ENCODE results near the gene PNPO. TPM values are rescaled to one million over a fixed set of nuclear protein-coding genes. Genes with fewer than 3 reads are reported as not detected.

PNPO gene
- total and polyA plus RNA-seq, 2 of the 13 experiments (the other 11 are each of a cell fraction or from before 2014, with no cell fraction given), result 47.9 to 63.3 TPM

DNA sequence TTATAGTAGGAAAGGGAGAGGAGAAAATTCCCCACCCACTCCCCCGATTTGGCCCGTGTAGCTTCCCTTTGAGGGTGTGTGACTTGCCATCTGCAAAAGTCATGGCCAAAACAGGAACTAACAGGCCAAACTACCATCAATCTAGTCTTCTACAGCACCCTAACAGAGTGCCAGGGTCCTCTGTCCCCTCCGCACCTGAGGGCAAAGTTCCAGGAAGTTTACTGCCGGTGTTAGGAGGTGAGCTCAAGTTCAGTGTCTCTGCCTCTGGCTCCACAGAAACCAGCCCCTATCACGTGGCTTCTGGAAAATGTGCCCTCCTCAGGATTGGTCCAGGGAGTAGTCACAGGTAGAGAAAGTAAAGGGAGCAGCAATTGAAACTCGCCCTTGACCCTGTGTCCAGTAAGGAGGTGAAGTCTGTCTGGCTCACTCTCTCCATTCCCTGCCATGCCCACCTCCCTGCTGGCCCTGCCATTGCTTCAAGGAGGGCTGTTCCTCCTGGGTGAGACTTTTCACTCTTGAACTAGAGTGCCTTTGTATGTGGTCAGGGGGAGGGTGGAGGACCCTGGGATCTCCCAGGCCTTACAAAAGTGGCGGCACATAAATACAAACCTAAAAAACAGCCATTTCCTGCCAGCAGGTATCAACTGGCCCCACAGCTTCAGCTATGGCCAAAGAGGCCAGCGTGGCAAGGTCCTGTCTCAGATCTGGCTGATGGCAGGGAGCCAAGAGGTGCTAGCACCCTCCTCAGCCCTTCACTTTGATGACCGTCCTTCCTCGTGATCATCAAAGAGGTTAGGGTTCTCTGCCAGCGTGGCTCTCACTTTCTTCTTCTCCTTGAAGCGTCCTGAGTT is 11.0 kb downstream of the PNPO start (continued):
- TF ChIP-seq, protein P1, sequence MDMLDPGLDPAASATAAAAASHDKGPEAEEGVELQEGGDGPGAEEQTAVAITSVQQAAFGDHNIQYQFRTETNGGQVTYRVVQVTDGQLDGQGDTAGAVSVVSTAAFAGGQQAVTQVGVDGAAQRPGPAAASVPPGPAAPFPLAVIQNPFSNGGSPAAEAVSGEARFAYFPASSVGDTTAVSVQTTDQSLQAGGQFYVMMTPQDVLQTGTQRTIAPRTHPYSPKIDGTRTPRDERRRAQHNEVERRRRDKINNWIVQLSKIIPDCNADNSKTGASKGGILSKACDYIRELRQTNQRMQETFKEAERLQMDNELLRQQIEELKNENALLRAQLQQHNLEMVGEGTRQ (IDR thresholded peaks at IDR 0.05; ENCODE audit: low read depth, low read length), result no peak
- TF ChIP-seq, protein P1 (CRISPR knock-in tag; IDR thresholded peaks at IDR 0.05; ENCODE audit: borderline replicate concordance), result peak; percentile 79; the same call in 1 of the 2 replicates
- TF ChIP-seq ZNF567 (CRISPR knock-in tag; IDR thresholded peaks at IDR 0.05; ENCODE audit: borderline replicate concordance) (no peak), ZNF547 (CRISPR knock-in tag; IDR thresholded peaks at IDR 0.05) (peak; percentile 71), U2AF2 (IDR thresholded peaks at IDR 0.05; ENCODE audit: low read depth, low read length) (no peak), RBM22 (optimal IDR thresholded peaks at IDR 0.05; ENCODE audit: low read length) (no peak), HDAC1 (CRISPR knock-in tag; IDR thresholded peaks at IDR 0.05) (peak; percentile 87), XBP1 (CRISPR knock-in tag; IDR thresholded peaks at IDR 0.05) (no peak), HNRNPL (IDR thresholded peaks at IDR 0.05; ENCODE audit: low read depth, low read length) (no peak), NR2F1 (CRISPR knock-in tag; IDR thresholded peaks at IDR 0.05) (peak in 1 of 2 experiments; percentile 54; a peak in 2 of 4 replicates), HNRNPK (IDR thresholded peaks at IDR 0.05; ENCODE audit: low read depth, low read length, poor library complexity, severe bottlenecking) (no peak), PHF5A (CRISPR knock-in tag; IDR thresholded peaks at IDR 0.05; ENCODE audit: low read depth, unreplicated experiment) (peak; percentile 93), RBFOX2 (IDR thresholded peaks at IDR 0.05; ENCODE audit: low read depth, low read length) (no peak), ZSCAN22 (CRISPR knock-in tag; IDR thresholded peaks at IDR 0.05) (no peak), NCOA1 (CRISPR knock-in tag; IDR thresholded peaks at IDR 0.05) (no peak), ZNF431 (CRISPR knock-in tag; IDR thresholded peaks at IDR 0.05; ENCODE audit: borderline replicate concordance, low read depth) (peak; percentile 19; the same call in 1 of the 2 replicates), PRPF4 (IDR thresholded peaks at IDR 0.05; ENCODE audit: low read depth, low read length, poor library complexity, severe bottlenecking) (no peak), TBL1XR1 (IDR thresholded peaks at IDR 0.05; ENCODE audit: borderline replicate concordance, low read length, partially characterized antibody) (no peak), ZKSCAN8 (CRISPR knock-in tag; IDR thresholded peaks at IDR 0.05; ENCODE audit: borderline replicate concordance) (no peak), SNAPC2 (CRISPR knock-in tag; IDR thresholded peaks at IDR 0.05) (0 out of 2 replicates have a peak, but pooled peaks have one; percentile 16), GATAD2A (CRISPR knock-in tag; IDR thresholded peaks at IDR 0.05) (peak; percentile 23; the same call in 1 of the 2 replicates)
- TF ChIP-seq, protein P2, sequence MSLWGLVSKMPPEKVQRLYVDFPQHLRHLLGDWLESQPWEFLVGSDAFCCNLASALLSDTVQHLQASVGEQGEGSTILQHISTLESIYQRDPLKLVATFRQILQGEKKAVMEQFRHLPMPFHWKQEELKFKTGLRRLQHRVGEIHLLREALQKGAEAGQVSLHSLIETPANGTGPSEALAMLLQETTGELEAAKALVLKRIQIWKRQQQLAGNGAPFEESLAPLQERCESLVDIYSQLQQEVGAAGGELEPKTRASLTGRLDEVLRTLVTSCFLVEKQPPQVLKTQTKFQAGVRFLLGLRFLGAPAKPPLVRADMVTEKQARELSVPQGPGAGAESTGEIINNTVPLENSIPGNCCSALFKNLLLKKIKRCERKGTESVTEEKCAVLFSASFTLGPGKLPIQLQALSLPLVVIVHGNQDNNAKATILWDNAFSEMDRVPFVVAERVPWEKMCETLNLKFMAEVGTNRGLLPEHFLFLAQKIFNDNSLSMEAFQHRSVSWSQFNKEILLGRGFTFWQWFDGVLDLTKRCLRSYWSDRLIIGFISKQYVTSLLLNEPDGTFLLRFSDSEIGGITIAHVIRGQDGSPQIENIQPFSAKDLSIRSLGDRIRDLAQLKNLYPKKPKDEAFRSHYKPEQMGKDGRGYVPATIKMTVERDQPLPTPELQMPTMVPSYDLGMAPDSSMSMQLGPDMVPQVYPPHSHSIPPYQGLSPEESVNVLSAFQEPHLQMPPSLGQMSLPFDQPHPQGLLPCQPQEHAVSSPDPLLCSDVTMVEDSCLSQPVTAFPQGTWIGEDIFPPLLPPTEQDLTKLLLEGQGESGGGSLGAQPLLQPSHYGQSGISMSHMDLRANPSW (CRISPR knock-in tag; IDR thresholded peaks at IDR 0.05; ENCODE audit: borderline replicate concordance), result no peak
- TF ChIP-seq, protein P3, sequence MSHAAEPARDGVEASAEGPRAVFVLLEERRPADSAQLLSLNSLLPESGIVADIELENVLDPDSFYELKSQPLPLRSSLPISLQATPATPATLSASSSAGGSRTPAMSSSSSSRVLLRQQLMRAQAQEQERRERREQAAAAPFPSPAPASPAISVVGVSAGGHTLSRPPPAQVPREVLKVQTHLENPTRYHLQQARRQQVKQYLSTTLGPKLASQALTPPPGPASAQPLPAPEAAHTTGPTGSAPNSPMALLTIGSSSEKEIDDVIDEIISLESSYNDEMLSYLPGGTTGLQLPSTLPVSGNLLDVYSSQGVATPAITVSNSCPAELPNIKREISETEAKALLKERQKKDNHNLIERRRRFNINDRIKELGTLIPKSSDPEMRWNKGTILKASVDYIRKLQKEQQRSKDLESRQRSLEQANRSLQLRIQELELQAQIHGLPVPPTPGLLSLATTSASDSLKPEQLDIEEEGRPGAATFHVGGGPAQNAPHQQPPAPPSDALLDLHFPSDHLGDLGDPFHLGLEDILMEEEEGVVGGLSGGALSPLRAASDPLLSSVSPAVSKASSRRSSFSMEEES (CRISPR knock-in tag; IDR thresholded peaks at IDR 0.05), result peak; percentile 85
